Measurements from ENCODE around the gene ASIC5. TPM values are rescaled to one million over a fixed set of nuclear protein-coding genes. Genes with fewer than 3 reads are reported as not detected.

The ASIC5 gene
- total RNA-seq, 1 experiment from 2014 or later = not detected

DNA sequence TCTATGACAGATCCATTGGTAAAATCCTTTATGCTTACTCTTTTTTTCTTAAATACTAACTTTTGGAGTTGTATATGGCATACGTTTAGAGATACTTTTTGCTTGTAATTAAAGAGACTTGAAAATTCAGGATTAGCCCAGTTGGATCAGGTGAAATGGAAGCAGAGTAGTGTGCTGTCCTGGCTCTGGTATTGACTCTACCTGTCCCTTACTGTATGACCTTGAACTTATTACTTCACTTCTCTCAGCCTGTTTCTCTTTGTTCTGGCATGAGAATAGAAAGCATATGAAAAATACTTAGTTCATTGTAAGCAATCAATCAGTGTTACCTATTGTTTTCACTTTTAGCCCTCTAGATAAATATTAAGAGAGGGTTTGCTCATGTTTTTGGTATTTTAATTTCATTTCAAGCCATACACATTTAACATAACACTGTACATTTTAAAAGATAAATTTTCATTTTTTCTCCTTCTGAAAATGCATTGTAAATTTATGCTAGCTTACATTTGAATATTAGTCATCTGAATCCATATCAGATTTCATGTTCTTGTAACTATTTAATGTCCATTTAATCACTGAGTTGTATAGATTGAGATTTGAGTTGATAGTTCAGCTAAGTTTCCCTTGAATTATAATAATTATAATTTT lies 71.4 kb downstream of the ASIC5 start:
- Histone ChIP-seq H3K23ac (ENCODE audit: insufficient read length, low read depth, low read length) (no peak overlapping the region), H3K9me3 (ENCODE audit: control insufficient read depth, low read depth, low read length) (no peaks in the 10 kb centered on the region), H4K20me1 (ENCODE audit: control insufficient read depth, insufficient read depth, insufficient read length) (no peaks in the 10 kb centered on the region), H3K23me2 (ENCODE audit: insufficient read length, low read depth, low read length, poor library complexity, severe bottlenecking) (no peaks in the 10 kb centered on the region), H3K4me1 (ENCODE audit: insufficient read depth, low read length) (no peaks in the 10 kb centered on the region), H3T11ph (ENCODE audit: low read length) (no peak overlapping the region), H2BK5ac (ENCODE audit: insufficient read length, low read length) (no peak overlapping the region), H2AFZ (ENCODE audit: low read length) (no peak overlapping the region), H3K4me2 (ENCODE audit: insufficient read depth, insufficient read length, low read length) (no peak overlapping the region), H3K56ac (ENCODE audit: insufficient read length, low read depth, low read length) (no peak overlapping the region), H3K18ac (ENCODE audit: insufficient read length, low read depth, low read length) (no peak overlapping the region), H3K27ac (ENCODE audit: insufficient read length, low read depth, low read length) (no peak overlapping the region), H2AK5ac (ENCODE audit: insufficient read length, low read length) (no peak overlapping the region), H3K79me1 (ENCODE audit: insufficient read depth, low read depth, low read length, poor library complexity, severe bottlenecking) (no peaks in the 10 kb centered on the region), H4K8ac (replicated peaks; ENCODE audit: insufficient read length, low read depth, low read length) (no peak overlapping the region), H4K5ac (ENCODE audit: insufficient read length, low read depth, low read length) (no peak overlapping the region), H2BK120ac (ENCODE audit: low read depth, low read length, poor library complexity, severe bottlenecking) (no peak overlapping the region), H3K14ac (ENCODE audit: insufficient read depth, low read length) (no peak overlapping the region), H3K27me3 (ENCODE audit: insufficient read depth, low read length) (no peaks in the 10 kb centered on the region), H4K91ac (ENCODE audit: insufficient read length, low read depth, low read length) (no peak overlapping the region), H2BK15ac (ENCODE audit: low read depth, low read length) (no peak overlapping the region), H3K79me2 (ENCODE audit: insufficient read depth, low read length) (no peaks in the 10 kb centered on the region), H3K4ac (ENCODE audit: low read depth, low read length) (no peak overlapping the region), H2BK20ac (ENCODE audit: low read depth, low read length, poor library complexity, severe bottlenecking) (no peak overlapping the region), H3K9ac (ENCODE audit: extremely low read depth, insufficient read length, low read length) (no peak overlapping the region), H2BK12ac (ENCODE audit: insufficient read length, low read depth, low read length) (no peak overlapping the region)
- TF ChIP-seq CTCF (conservative IDR thresholded peaks at IDR 0.05) = no peak
- no CpG with 5 or more reads among the region's 1 CpG for WGBS (ENCODE audit: extremely low coverage, insufficient read length, low lambda C conversion rate)
- DNase-seq = no peak
- Mint-ChIP-seq H3K27me3 (ENCODE audit: low read depth) (no peaks in the 10 kb centered on the region), H3K27ac (no peak overlapping the region), H3K4me3 (no peak overlapping the region), H3K4me1 (peaks cover 0 to 3% of the 10 kb centered on the region in 2 experiments; a peak in 2 of 4 replicates), H3K36me3 (ENCODE audit: insufficient read depth in 1 of 3, low read depth in 3 of 3) (no peaks in the 10 kb centered on the region), H3K9me3 (no peaks in the 10 kb centered on the region)
